Colonic mucosa (tissue), 4 donors: ENCODE measurements around the gene GFOD1. TPM values are rescaled to one million over a fixed set of nuclear protein-coding genes. Genes with fewer than 3 reads are reported as not detected.

ENCODE experiments used
- DNase-seq: peaks from one replicate; pipeline ENCODE4 v3.0.0-alpha.2; 2020
- H3K27ac ChIP-seq: fragments of 200-600 bp; one replicate; pipeline ENCODE4 v1.8.0; 2021
- H3K27me3 ChIP-seq: fragments of 200-600 bp; one replicate; pipeline ENCODE4 v1.8.0; 2021
- H3K36me3 ChIP-seq: fragments of 200-600 bp; one replicate; pipeline ENCODE4 v1.8.0; 2021
- H3K4me1 ChIP-seq: fragments of 200-600 bp; one replicate; pipeline ENCODE4 v1.8.0; 2021; ENCODE audit warnings: mild to moderate bottlenecking
- H3K4me3 ChIP-seq: fragments of 200-600 bp; one replicate; pipeline ENCODE4 v1.8.0; 2021
- H3K9ac ChIP-seq, 2 donors: one replicate each; pipeline ENCODE4 v1.7.0; 2013; ENCODE audit warnings: control low read depth in 2 of 2, low read depth in 2 of 2, low read length in 2 of 2
- H3K9me3 ChIP-seq: fragments of 200-600 bp; one replicate; pipeline ENCODE4 v1.8.0; 2021
- intact Hi-C: fragments of 100-400 bp; cut with DNase I; formaldehyde crosslinking; loops from one replicate; pipeline ENCODE4 v1.14.1; 2022
- total RNA-seq, 2 donors: library from RNA; stranded (reverse); fragmentation: NEBNext Ultra II Directional in 1 of 2; extraction: Animal tissue kit (Norgen Biotek cat#: 25700) in 1 of 2; gene quantifications; one replicate each; pipeline ENCODE4 v1.2.1, GENCODE V29; 2021
- TF ChIP-seq, protein P1 (sequence below): fragments of 200-600 bp; IDR thresholded peaks from one replicate; pipeline ENCODE4 v1.8.0; 2022; ENCODE audit warnings: antibody characterized with exemption, mild to moderate bottlenecking
- donor health status: healthy.
- donor health status: DM: no; HTN: no; CAD: no.
- donor health status: DM: no; HTN: no; CAD: no.

Gene GFOD1
- total RNA-seq, 2 donors from 2014 or later, result 6.9 to 7.6 TPM

DNA sequence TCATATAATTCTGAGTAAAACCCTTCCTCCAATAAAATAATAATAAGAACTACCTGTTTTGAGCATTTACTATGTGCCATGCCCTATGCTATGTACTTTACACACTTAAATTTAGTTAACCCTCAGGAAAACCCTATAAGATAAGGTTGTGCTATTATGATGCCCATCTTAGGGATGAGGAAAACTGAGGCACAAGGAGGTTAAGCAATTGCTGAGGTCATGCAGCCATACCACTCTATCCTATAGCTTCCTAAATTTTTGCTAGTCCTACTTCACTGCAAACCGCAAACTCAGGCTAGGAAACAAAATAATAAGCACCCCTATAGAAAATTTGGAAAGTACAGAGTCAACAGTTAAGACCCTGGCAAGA, 38.9 kb upstream of the GFOD1 start:
- intact Hi-C loops, result no loop called here
- H3K9ac ChIP-seq, result no peak overlapping the region
- H3K27me3 ChIP-seq, result no peaks in the 10 kb centered on the region
- H3K9me3 ChIP-seq, result no peaks in the 10 kb centered on the region
- DNase-seq, result no peak
- H3K27ac ChIP-seq, result peak overlapping the region; percentile 22
- no peak overlapping the region for H3K4me3 ChIP-seq
- no peaks in the 10 kb centered on the region for H3K36me3 ChIP-seq
- H3K4me1 ChIP-seq, result no peaks in the 10 kb centered on the region
- TF ChIP-seq, protein P1, sequence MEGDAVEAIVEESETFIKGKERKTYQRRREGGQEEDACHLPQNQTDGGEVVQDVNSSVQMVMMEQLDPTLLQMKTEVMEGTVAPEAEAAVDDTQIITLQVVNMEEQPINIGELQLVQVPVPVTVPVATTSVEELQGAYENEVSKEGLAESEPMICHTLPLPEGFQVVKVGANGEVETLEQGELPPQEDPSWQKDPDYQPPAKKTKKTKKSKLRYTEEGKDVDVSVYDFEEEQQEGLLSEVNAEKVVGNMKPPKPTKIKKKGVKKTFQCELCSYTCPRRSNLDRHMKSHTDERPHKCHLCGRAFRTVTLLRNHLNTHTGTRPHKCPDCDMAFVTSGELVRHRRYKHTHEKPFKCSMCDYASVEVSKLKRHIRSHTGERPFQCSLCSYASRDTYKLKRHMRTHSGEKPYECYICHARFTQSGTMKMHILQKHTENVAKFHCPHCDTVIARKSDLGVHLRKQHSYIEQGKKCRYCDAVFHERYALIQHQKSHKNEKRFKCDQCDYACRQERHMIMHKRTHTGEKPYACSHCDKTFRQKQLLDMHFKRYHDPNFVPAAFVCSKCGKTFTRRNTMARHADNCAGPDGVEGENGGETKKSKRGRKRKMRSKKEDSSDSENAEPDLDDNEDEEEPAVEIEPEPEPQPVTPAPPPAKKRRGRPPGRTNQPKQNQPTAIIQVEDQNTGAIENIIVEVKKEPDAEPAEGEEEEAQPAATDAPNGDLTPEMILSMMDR, result no peak

DNA sequence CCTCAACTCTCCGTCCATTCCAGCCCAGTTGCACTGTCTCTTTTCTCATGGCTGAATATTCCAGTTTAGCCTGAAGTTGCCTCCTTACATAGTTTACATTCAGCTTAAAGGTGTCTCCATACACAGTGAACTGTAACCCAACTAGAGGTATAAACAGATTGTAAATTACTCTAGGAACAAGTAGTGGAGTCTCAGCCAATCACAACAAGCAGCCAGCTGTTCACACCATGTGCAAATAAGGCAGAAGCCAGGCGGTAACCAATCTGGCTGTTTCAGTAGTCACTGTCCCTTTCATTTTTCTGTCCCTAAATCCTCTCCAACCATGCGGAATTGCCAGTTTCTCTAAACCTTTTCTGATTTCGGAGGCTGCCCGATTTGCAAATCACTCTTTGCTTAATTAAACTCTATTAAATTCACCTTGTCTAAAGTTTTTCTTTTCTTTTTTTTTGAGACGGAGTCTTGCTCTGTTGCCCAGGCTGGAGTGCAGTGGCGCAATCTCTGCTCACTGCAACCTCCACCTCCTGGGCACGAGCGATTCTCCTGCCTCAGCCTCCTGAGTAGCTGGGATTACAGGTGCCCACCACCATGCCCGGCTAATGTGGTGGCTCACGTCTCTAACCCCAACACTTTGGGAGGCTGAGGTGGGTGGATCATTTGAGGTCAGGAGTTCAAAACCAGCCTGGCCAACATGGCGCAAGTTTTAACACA, 37.6 kb upstream of the GFOD1 start:
- Histone ChIP-seq H3K4me1 (no peaks in the 10 kb centered on the region), H3K27me3 (no peaks in the 10 kb centered on the region), H3K36me3 (no peaks in the 10 kb centered on the region), H3K9me3 (no peaks in the 10 kb centered on the region), H3K27ac (no peak overlapping the region), H3K9ac (peak overlapping the region in 1 of 2 donors; percentile 15), H3K4me3 (no peak overlapping the region)
- intact Hi-C loops, result no loop called here
- peak; percentile 44 for DNase-seq
- TF ChIP-seq, protein P1, result no peak

DNA sequence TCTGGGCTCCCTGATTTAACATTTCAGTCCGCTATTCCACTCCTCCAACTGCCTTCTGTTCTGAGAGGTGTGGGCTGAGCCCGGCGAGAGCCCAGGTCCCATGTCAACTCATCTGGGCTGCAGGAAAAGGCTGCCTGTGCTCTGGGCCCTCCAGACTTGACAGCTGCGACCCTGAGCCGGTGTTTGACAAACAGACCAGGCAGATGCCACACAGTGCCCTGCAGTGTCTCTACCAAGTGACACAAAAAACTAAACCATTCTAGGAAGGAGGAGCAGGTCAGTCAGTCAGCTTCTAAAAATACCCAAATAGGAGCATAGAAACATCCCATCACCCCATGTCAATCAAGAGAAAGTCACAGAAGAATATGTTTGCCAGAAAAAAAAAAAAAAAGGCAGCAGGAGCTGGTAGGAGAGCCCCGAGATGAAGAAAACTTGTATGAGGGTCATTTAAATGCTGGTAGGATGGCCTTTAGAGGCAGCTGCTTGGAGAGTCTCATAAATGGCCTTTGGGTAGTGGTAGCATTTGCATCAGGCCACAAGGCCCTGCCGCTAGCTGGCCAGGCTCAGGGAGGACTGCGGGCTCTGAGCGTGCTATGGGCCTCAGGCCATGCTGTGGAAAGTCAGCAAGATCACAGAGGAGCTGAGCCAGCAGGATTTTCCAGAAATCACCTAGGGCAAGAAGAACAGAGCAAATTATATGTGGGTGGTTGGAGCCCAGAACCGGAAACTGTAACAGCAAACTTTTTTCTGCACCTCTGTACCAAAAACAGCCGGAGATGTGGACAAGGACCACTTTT, 36.6 kb upstream of the GFOD1 start:
- Histone ChIP-seq H3K9me3 (no peaks in the 10 kb centered on the region), H3K9ac (peak overlapping the region in 1 of 2 donors; percentile 15)

DNA sequence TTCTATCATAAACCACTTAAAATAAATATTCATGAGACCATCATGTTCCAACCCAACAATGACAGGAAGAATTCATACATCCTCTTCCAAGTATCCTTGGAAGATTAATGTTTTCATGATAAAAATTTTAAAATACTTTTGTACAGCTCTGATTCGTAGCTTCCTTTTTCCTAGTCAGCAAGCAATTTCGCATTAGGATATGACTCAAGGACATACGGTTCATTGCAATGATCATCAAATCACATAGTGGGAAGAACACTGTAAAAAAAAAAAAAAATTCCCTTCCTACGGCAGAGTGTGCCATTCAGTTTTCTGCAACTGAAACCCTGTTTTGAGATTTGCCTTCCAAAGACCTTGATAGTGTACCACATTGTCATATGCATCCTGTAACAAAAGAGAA, 35.3 kb upstream of the GFOD1 start:
- Histone ChIP-seq H3K9ac (no peak overlapping the region), H3K36me3 (no peaks in the 10 kb centered on the region), H3K4me3 (no peak overlapping the region), H3K27ac (no peak overlapping the region), H3K9me3 (no peaks in the 10 kb centered on the region), H3K4me1 (no peaks in the 10 kb centered on the region), H3K27me3 (no peaks in the 10 kb centered on the region)
- DNase-seq, result no peak
- intact Hi-C loops, result no loop called here
- TF ChIP-seq, protein P1, result no peak

More for the DNA sequence above, 36.6 kb upstream of the GFOD1 start:
- TF ChIP-seq, protein P1, result no peak
- Histone ChIP-seq H3K36me3 (no peaks in the 10 kb centered on the region), H3K27me3 (no peaks in the 10 kb centered on the region), H3K4me1 (no peaks in the 10 kb centered on the region), H3K27ac (no peak overlapping the region), H3K4me3 (no peak overlapping the region)
- intact Hi-C loops, result no loop called here
- DNase-seq, result no peak

DNA sequence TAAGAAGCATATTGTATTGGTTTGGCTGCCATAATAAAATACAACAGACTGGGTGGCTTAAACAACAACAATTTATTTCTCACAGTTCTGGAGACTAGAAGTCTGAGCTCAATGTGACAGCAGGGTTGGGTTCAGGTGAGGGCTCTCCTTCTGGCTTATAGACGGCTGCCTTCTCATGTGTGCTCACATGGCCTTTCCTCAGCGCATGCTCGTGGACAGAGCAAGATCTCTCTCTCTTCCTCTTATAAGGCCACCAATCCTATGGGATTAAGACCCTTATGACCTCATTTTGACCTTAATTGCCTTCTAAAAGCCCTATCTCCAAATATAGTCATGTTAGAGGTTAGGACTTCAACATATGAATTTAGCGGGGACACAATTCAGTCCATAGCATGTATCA, 32.4 kb upstream of the GFOD1 start:
- H3K9me3 ChIP-seq, result no peaks in the 10 kb centered on the region
- H3K9ac ChIP-seq, result no peak overlapping the region
- intact Hi-C loops, result no loop called here
- no peak overlapping the region for H3K4me3 ChIP-seq
- no peaks in the 10 kb centered on the region for H3K27me3 ChIP-seq
- no peaks in the 10 kb centered on the region for H3K4me1 ChIP-seq
- TF ChIP-seq, protein P1, result no peak
- H3K27ac ChIP-seq, result no peak overlapping the region
- peak; percentile 6 for DNase-seq
- no peaks in the 10 kb centered on the region for H3K36me3 ChIP-seq
